Amniotic stem cell (primary cell): ENCODE results near the gene ATP2A1.
"Not testable (repeated sequence)": the region's sequence is repeated elsewhere in the genome, so short reads cannot be mapped to it uniquely, and the experiment has no call there.

ENCODE experiments used
- DNase-seq: peaks from one replicate; lab custom pipeline; 2025; lab: John Stamatoyannopoulos, UW

Gene ATP2A1

GRCh38 chr16:28881565-28881964 lies 3.3 kb downstream of the ATP2A1 start:
- DNase-seq: not testable (repeated sequence)

- DNase-seq: no peak
These were observed 4.4 kb downstream of the ATP2A1 start for GRCh38 chr16:28882551-28883160.

GRCh38 chr16:28883221-28883996 lies 5.1 kb downstream of the ATP2A1 start:
- DNase-seq: no peak

- DNase-seq: no peak
These were observed 5.8 kb downstream of the ATP2A1 start for GRCh38 chr16:28884045-28884444.

GRCh38 chr16:28886945-28887344 lies 8.7 kb downstream of the ATP2A1 start:
- no peak for DNase-seq

GRCh38 chr16:28890355-28890754 lies 12.1 kb downstream of the ATP2A1 start:
- not testable (repeated sequence) for DNase-seq

GRCh38 chr16:28891964-28892890 lies 13.9 kb downstream of the ATP2A1 start:
- no peak for DNase-seq

- DNase-seq: no peak
These were observed 15.0 kb downstream of the ATP2A1 start for GRCh38 chr16:28893291-28893690.

- DNase-seq: no peak
These were observed 17.3 kb downstream of the ATP2A1 start for GRCh38 chr16:28895609-28896008.

GRCh38 chr16:28897826-28898225 lies 19.5 kb downstream of the ATP2A1 start:
- no peak for DNase-seq

GRCh38 chr16:28898266-28898665 lies 20.0 kb downstream of the ATP2A1 start:
- DNase-seq: no peak

- DNase-seq: no peak
These were observed 20.7 kb downstream of the ATP2A1 start for GRCh38 chr16:28898942-28899341.

GRCh38 chr16:28899882-28900590 lies 21.7 kb downstream of the ATP2A1 start:
- DNase-seq: no peak

- DNase-seq: no peak
These were observed 22.3 kb downstream of the ATP2A1 start for GRCh38 chr16:28900601-28901000.

- no peak for DNase-seq
These were observed 23.6 kb downstream of the ATP2A1 start for GRCh38 chr16:28901862-28902261.

GRCh38 chr16:28902909-28903308 lies 24.6 kb downstream of the ATP2A1 start:
- no peak for DNase-seq

- DNase-seq: no peak
These were observed 25.2 kb downstream of the ATP2A1 start for GRCh38 chr16:28903344-28904042.

- DNase-seq: no peak
These were observed 26.1 kb downstream of the ATP2A1 start for GRCh38 chr16:28904363-28904762.

- no peak for DNase-seq
These were observed 26.5 kb downstream of the ATP2A1 start for GRCh38 chr16:28904828-28905227.

- DNase-seq: no peak
These were observed 27.0 kb downstream of the ATP2A1 start for GRCh38 chr16:28905229-28905754.

GRCh38 chr16:28905800-28906372 lies 27.6 kb downstream of the ATP2A1 start:
- no peak for DNase-seq
